HepG2 (cell line): ENCODE measurements around the gene VEGFB. TPM values are rescaled to one million over a fixed set of nuclear protein-coding genes. Genes with fewer than 3 reads are reported as not detected.

Experiments
- ARID4A ChIP-seq: sonication (generic); formaldehyde crosslinking; IDR thresholded peaks from 2 replicates; pipeline ENCODE4 v1.5.0; 2020; ENCODE audit warnings: mild to moderate bottlenecking, missing genetic modification reagents, borderline replicate concordance
- ATAD3A ChIP-seq: sonication (generic); formaldehyde crosslinking; IDR thresholded peaks from 2 replicates; pipeline ENCODE4 v1.4.0; 2020; ENCODE audit warnings: missing genetic modification reagents
- ATM ChIP-seq: fragments of 450-650 bp; IDR thresholded peaks from 2 replicates; pipeline ENCODE4 v1.7.1; 2017; ENCODE audit warnings: mild to moderate bottlenecking, borderline replicate concordance
- ESRRA ChIP-seq: sonication (generic); formaldehyde crosslinking; IDR thresholded peaks from 2 replicates; pipeline ENCODE4 v1.5.1; 2020; ENCODE audit warnings: mild to moderate bottlenecking, low read depth, missing genetic modification reagents
- JARID2 ChIP-seq: sonication (generic); formaldehyde crosslinking; IDR thresholded peaks from 2 replicates; pipeline ENCODE4 v1.8.1; 2023; ENCODE audit warnings: missing genetic modification reagents, inconsistent platforms; ENCODE audit not compliant: insufficient replicate concordance
- KAT8 ChIP-seq: IDR thresholded peaks from 2 replicates; pipeline ENCODE4 v1.6.1; 2016; ENCODE audit warnings: missing genetic modification reagents, missing compliant biosample characterization
- NONO ChIP-seq, 2 experiments: fragments of 450-650 bp in 1 of 2; sonication (generic) in 1 of 2; formaldehyde crosslinking in 1 of 2; IDR thresholded peaks in 1 of 2; conservative IDR thresholded peaks in 1 of 2; 2 replicates each; pipeline versions ENCODE4 v1.6.1 to v1.8.0; 2017 to 2022; ENCODE audit warnings: mild to moderate bottlenecking in 1 of 2, missing genetic modification reagents in 1 of 2, moderate library complexity in 1 of 2
- RFXAP ChIP-seq: sonication (generic); formaldehyde crosslinking; IDR thresholded peaks from 2 replicates; pipeline ENCODE4 v1.4.0; 2020; ENCODE audit warnings: missing genetic modification reagents, borderline replicate concordance
- SP2 ChIP-seq: sonication (generic); formaldehyde crosslinking; IDR thresholded peaks from 2 replicates; pipeline ENCODE4 v1.5.1; 2020; ENCODE audit warnings: mild to moderate bottlenecking, missing genetic modification reagents
- ZBTB8A ChIP-seq: sonication (generic); formaldehyde crosslinking; IDR thresholded peaks from 2 replicates; pipeline ENCODE4 v1.4.0; 2020; ENCODE audit warnings: mild to moderate bottlenecking, low read depth, missing genetic modification reagents, borderline replicate concordance
- ZFX ChIP-seq: sonication (generic); formaldehyde crosslinking; IDR thresholded peaks from 2 replicates; pipeline ENCODE4 v1.4.0; 2020; ENCODE audit warnings: mild to moderate bottlenecking, low read depth, missing genetic modification reagents, moderate library complexity
- ZNF460 ChIP-seq: sonication (generic); formaldehyde crosslinking; IDR thresholded peaks from 2 replicates; pipeline ENCODE4 v1.5.1; 2020; ENCODE audit warnings: missing genetic modification reagents, mild to moderate bottlenecking, borderline replicate concordance
- polyA plus RNA-seq, 8 experiments: library from polyadenylated mRNA; depleted of rRNA in 3 of 8; stranded (reverse) in 7 of 8; unstranded in 1 of 8; fragments of >200 nt; fragmentation: Illumina TruSeq in 4 of 8; extraction: Trizol in 4 of 8; gene quantifications; 2 replicates each; pipeline versions ENCODE4 v1.2.1 to v1.2.3, GENCODE V29; 2011 to 2016; ENCODE audit warnings: low read depth in 4 of 8, missing spikeins in 1 of 8, mixed read lengths in 1 of 8; ENCODE audit not compliant: insufficient read depth in 1 of 8
- total RNA-seq, 5 experiments: library from RNA; depleted of rRNA; stranded (reverse); fragments of >200 nt; fragmentation: Illumina TruSeq; extraction: Trizol; gene quantifications; 2 replicates each; pipeline ENCODE4 v1.2.3, GENCODE V29; 2016; ENCODE audit warnings: low read depth in 1 of 5
- TF ChIP-seq, protein P1 (sequence below): IDR thresholded peaks from 2 replicates; pipeline ENCODE4 v1.6.1; 2016; ENCODE audit warnings: mild to moderate bottlenecking, missing biosample characterization, missing genetic modification reagents
- TF ChIP-seq, protein P2 (sequence below): sonication (generic); formaldehyde crosslinking; IDR thresholded peaks from 2 replicates; pipeline ENCODE4 v1.4.0; 2020; ENCODE audit warnings: missing genetic modification reagents

VEGFB gene
- total and polyA plus RNA-seq, 2 of the 13 experiments (the other 11 are each of a cell fraction or from before 2014, with no cell fraction given), result 9.0 to 11.3 TPM

- TF ChIP-seq ARID4A, result peak; percentile 79; the same call in 1 of the 2 replicates
- TF ChIP-seq ZBTB8A (CRISPR knock-in tag), result no peak
- peak; percentile 93 for TF ChIP-seq KAT8
- no peak for TF ChIP-seq ATAD3A (CRISPR knock-in tag)
- peak; percentile 79 for TF ChIP-seq SP2 (CRISPR knock-in tag)
- no peak for TF ChIP-seq JARID2
- TF ChIP-seq, protein P1, sequence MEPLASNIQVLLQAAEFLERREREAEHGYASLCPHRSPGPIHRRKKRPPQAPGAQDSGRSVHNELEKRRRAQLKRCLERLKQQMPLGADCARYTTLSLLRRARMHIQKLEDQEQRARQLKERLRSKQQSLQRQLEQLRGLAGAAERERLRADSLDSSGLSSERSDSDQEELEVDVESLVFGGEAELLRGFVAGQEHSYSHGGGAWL (CRISPR knock-in tag), result no peak; the same call in 1 of the 2 replicates
- no peak for TF ChIP-seq NONO (IDR thresholded peaks at IDR 0.05)
- peak; percentile 66 for TF ChIP-seq NONO (CRISPR knock-in tag; conservative IDR thresholded peaks at IDR 0.05)
- TF ChIP-seq ATM, result no peak
- TF ChIP-seq RFXAP (CRISPR knock-in tag), result peak; percentile 64; the same call in 1 of the 2 replicates
- TF ChIP-seq ZNF460 (CRISPR knock-in tag), result no peak; the same call in 1 of the 2 replicates
- TF ChIP-seq ESRRA, result no peak
- TF ChIP-seq ZFX (CRISPR knock-in tag), result peak; percentile 69; the same call in 1 of the 2 replicates
- TF ChIP-seq, protein P2, sequence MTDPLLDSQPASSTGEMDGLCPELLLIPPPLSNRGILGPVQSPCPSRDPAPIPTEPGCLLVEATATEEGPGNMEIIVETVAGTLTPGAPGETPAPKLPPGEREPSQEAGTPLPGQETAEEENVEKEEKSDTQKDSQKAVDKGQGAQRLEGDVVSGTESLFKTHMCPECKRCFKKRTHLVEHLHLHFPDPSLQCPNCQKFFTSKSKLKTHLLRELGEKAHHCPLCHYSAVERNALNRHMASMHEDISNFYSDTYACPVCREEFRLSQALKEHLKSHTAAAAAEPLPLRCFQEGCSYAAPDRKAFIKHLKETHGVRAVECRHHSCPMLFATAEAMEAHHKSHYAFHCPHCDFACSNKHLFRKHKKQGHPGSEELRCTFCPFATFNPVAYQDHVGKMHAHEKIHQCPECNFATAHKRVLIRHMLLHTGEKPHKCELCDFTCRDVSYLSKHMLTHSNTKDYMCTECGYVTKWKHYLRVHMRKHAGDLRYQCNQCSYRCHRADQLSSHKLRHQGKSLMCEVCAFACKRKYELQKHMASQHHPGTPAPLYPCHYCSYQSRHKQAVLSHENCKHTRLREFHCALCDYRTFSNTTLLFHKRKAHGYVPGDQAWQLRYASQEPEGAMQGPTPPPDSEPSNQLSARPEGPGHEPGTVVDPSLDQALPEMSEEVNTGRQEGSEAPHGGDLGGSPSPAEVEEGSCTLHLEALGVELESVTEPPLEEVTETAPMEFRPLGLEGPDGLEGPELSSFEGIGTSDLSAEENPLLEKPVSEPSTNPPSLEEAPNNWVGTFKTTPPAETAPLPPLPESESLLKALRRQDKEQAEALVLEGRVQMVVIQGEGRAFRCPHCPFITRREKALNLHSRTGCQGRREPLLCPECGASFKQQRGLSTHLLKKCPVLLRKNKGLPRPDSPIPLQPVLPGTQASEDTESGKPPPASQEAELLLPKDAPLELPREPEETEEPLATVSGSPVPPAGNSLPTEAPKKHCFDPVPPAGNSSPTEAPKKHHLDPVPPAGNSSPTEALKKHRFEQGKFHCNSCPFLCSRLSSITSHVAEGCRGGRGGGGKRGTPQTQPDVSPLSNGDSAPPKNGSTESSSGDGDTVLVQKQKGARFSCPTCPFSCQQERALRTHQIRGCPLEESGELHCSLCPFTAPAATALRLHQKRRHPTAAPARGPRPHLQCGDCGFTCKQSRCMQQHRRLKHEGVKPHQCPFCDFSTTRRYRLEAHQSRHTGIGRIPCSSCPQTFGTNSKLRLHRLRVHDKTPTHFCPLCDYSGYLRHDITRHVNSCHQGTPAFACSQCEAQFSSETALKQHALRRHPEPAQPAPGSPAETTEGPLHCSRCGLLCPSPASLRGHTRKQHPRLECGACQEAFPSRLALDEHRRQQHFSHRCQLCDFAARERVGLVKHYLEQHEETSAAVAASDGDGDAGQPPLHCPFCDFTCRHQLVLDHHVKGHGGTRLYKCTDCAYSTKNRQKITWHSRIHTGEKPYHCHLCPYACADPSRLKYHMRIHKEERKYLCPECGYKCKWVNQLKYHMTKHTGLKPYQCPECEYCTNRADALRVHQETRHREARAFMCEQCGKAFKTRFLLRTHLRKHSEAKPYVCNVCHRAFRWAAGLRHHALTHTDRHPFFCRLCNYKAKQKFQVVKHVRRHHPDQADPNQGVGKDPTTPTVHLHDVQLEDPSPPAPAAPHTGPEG (CRISPR knock-in tag), result peak; percentile 88
Observed at GRCh38 chr11:64240435-64241240, 6.3 kb downstream of the VEGFB start, which contains the start of gene FKBP2 (continued).
